ENCODE results near the gene CPA5.

Gene CPA5

GRCh38 chr7:130395421-130395820 lies 50.8 kb downstream of the CPA5 start:
- TF ChIP-seq CTBP1 (IDR thresholded peaks at IDR 0.05; ENCODE audit: borderline replicate concordance) = no peak
- TF ChIP-seq NFRKB (IDR thresholded peaks at IDR 0.05) = no peak
- TF ChIP-seq ELF4 (IDR thresholded peaks at IDR 0.05) = no peak
- TF ChIP-seq SUZ12 (IDR thresholded peaks at IDR 0.05) = no peak
- no peak for TF ChIP-seq PKNOX1 (IDR thresholded peaks at IDR 0.05)
- TF ChIP-seq HDGF (IDR thresholded peaks at IDR 0.05; ENCODE audit: borderline replicate concordance) = no peak
- no peak for TF ChIP-seq L3MBTL2 (conservative IDR thresholded peaks at IDR 0.05)
- no peak for TF ChIP-seq LEF1 (IDR thresholded peaks at IDR 0.05; ENCODE audit: borderline replicate concordance)
- TF ChIP-seq ARNT (IDR thresholded peaks at IDR 0.05) = no peak
- TF ChIP-seq FOXA1 (IDR thresholded peaks at IDR 0.05) = no peak
- TF ChIP-seq FOXM1 (IDR thresholded peaks at IDR 0.05; ENCODE audit: borderline replicate concordance) = no peak
- POLR2A ChIA-PET = no interaction called here

GRCh38 chr7:130396109-130396508 lies 51.5 kb downstream of the CPA5 start:
- no peak for TF ChIP-seq L3MBTL2 (conservative IDR thresholded peaks at IDR 0.05)
- no peak for TF ChIP-seq SUZ12 (IDR thresholded peaks at IDR 0.05)
- TF ChIP-seq FOXA1 (IDR thresholded peaks at IDR 0.05) = no peak
- TF ChIP-seq ELF4 (IDR thresholded peaks at IDR 0.05) = no peak
- no peak for TF ChIP-seq SP1 (IDR thresholded peaks at IDR 0.05)
- no peak for TF ChIP-seq ARNT (IDR thresholded peaks at IDR 0.05)
- no peak for TF ChIP-seq BHLHE40 (IDR thresholded peaks at IDR 0.05; ENCODE audit: borderline replicate concordance)
- TF ChIP-seq FOXM1 (IDR thresholded peaks at IDR 0.05; ENCODE audit: borderline replicate concordance) = no peak
- DNase-seq (ENCODE audit: extremely low spot score) = no peak
- ChIA-PET POLR2A (no interaction called here), CTCF (interaction anchor here (1.2 kb wide), 1 partner anchor 12 kb away, joined by 3 read pairs; no protein-coding TSS in a partner anchor)

More at GRCh38 chr7:130395421-130395820, 50.8 kb downstream of the CPA5 start:
- CTCF ChIA-PET = interaction anchor here (1.2 kb wide), 1 partner anchor 11 kb away, joined by 3 read pairs; no protein-coding TSS in a partner anchor
- DNase-seq (ENCODE audit: extremely low spot score) = no peak

- no peak for TF ChIP-seq BHLHE40 (IDR thresholded peaks at IDR 0.05; ENCODE audit: borderline replicate concordance)
- no peak for TF ChIP-seq L3MBTL2 (conservative IDR thresholded peaks at IDR 0.05)
- no peak for TF ChIP-seq SP1 (IDR thresholded peaks at IDR 0.05)
- TF ChIP-seq FOXM1 (IDR thresholded peaks at IDR 0.05; ENCODE audit: borderline replicate concordance) = no peak
- TF ChIP-seq PKNOX1 (IDR thresholded peaks at IDR 0.05) = no peak
- no peak for TF ChIP-seq HDGF (IDR thresholded peaks at IDR 0.05; ENCODE audit: borderline replicate concordance)
- no peak for TF ChIP-seq FOXK2 (IDR thresholded peaks at IDR 0.05)
- CTCF ChIA-PET = no interaction called here
- DNase-seq (ENCODE audit: extremely low spot score) = no peak
- POLR2A ChIA-PET = no interaction called here
Measured at GRCh38 chr7:130397051-130397757, 52.6 kb downstream of the CPA5 start.

- no peak for DNase-seq (ENCODE audit: extremely low spot score)
- TF ChIP-seq TARDBP (IDR thresholded peaks at IDR 0.05) = no peak
- no peak for TF ChIP-seq PKNOX1 (IDR thresholded peaks at IDR 0.05)
- no peak for TF ChIP-seq BHLHE40 (IDR thresholded peaks at IDR 0.05; ENCODE audit: borderline replicate concordance)
- no peak for TF ChIP-seq SP1 (IDR thresholded peaks at IDR 0.05)
- no peak for TF ChIP-seq L3MBTL2 (conservative IDR thresholded peaks at IDR 0.05)
- no peak for TF ChIP-seq ZNF384 (IDR thresholded peaks at IDR 0.05)
- TF ChIP-seq CTBP1 (IDR thresholded peaks at IDR 0.05; ENCODE audit: borderline replicate concordance) = no peak
- TF ChIP-seq SUZ12 (IDR thresholded peaks at IDR 0.05) = no peak
- ChIA-PET CTCF (no interaction called here), POLR2A (no interaction called here)
Measured at GRCh38 chr7:130397758-130398073, 53.1 kb downstream of the CPA5 start.

- POLR2A ChIA-PET = no interaction called here
- TF ChIP-seq FOXK2 (IDR thresholded peaks at IDR 0.05) (no peak), FOXM1 (IDR thresholded peaks at IDR 0.05; ENCODE audit: borderline replicate concordance) (no peak), SUZ12 (IDR thresholded peaks at IDR 0.05) (no peak)
- no peak for DNase-seq (ENCODE audit: extremely low spot score)
- CTCF ChIA-PET = interaction anchor here (0.6 to 1.7 kb wide), 2 partner anchors 12 to 260 kb away, joined by 3 to 4 read pairs; no protein-coding TSS in a partner anchor
Measured at GRCh38 chr7:130398526-130399090, 54.0 kb downstream of the CPA5 start.

- POLR2A ChIA-PET = no interaction called here
- CTCF ChIA-PET = interaction anchor here (1.7 kb wide), 1 partner anchor 11 kb away, joined by 3 read pairs; no protein-coding TSS in a partner anchor
- TF ChIP-seq PKNOX1 (IDR thresholded peaks at IDR 0.05) (no peak), ELF4 (IDR thresholded peaks at IDR 0.05) (no peak), CTBP1 (IDR thresholded peaks at IDR 0.05; ENCODE audit: borderline replicate concordance) (no peak), ARNT (IDR thresholded peaks at IDR 0.05) (no peak), FOXM1 (IDR thresholded peaks at IDR 0.05; ENCODE audit: borderline replicate concordance) (no peak), TARDBP (IDR thresholded peaks at IDR 0.05) (no peak), FOXA1 (IDR thresholded peaks at IDR 0.05) (no peak), SP1 (IDR thresholded peaks at IDR 0.05) (no peak), BHLHE40 (IDR thresholded peaks at IDR 0.05; ENCODE audit: borderline replicate concordance) (no peak), HDGF (IDR thresholded peaks at IDR 0.05; ENCODE audit: borderline replicate concordance) (no peak), ZNF384 (IDR thresholded peaks at IDR 0.05) (no peak), SUZ12 (IDR thresholded peaks at IDR 0.05) (no peak), FOXK2 (IDR thresholded peaks at IDR 0.05) (no peak), L3MBTL2 (conservative IDR thresholded peaks at IDR 0.05) (no peak), LEF1 (IDR thresholded peaks at IDR 0.05; ENCODE audit: borderline replicate concordance) (no peak), NFRKB (IDR thresholded peaks at IDR 0.05) (no peak)
- no peak for DNase-seq (ENCODE audit: extremely low spot score)
Measured at GRCh38 chr7:130400120-130400572, 55.5 kb downstream of the CPA5 start.

Data from HEK293T (cell line).